GM19099 (cell line): ENCODE measurements around the gene SNCAIP.

Source experiments
- POLR2A ChIP-seq: IDR thresholded peaks from 3 replicates; pipeline ENCODE4 v1.6.1; 2011; ENCODE audit warnings: low read depth; ENCODE audit not compliant: insufficient read length; ENCODE audit errors: extremely low read depth

The SNCAIP gene

DNA sequence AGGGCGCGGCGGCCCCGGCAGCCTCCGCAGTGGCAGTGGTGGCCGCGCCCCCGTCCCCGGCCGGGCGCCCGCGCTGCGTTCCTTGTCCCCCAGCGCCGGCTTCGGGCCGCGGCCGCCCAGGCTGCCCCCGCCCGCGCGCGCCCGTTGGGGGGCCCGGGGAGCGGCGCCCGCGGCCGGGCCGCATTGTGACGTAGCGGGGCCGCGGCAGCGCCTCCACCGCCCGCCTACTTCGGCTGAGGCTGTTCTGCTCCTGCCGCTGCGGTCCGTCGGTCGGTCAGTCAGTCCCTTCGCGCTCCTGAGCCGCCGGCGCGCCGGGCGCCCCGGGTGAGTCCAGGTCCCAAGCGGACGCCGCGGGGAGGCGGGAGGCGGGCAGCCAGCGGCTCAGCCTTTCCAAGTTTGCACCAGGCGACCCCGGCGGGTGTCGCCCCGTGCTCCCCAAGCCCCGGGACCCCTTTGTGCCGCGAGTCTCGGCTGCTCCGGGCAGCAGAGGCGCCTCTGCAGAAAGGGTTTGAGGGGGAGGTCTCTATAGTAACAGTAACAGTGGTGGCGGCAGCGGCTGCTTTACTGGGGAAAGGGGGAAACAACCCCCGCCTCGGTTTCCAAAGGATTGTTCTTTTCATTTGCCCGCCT, at the start of gene SNCAIP:
SNCAIP (plus strand) TSS at position 277 of the 630 bp plus-strand sequence. CDS start 78,898 bp downstream, outside the sequence.
- TF ChIP-seq POLR2A, result no peak

GRCh38 chr5:122263352-122264030, 48.5 kb upstream of the SNCAIP start:
- TF ChIP-seq POLR2A, result no peak

DNA sequence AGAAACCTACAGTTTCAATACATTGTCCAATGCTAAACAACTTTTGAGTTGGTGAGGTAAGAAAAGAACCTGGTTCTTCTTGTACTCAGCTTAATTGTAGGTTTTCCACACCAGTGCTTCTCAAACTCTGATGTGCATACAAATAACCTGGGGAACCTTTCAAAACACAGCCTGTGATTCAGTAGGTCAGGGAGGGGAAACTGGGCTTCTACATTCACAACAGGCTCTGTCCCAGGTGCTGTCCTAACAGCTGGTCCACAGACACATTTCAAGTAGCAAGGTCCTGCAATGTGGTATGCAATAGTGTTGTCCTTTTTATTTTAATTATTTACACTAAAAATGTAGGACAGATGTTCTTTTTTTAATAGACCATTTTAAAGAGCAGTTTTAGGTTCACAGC, 47.4 kb upstream of the SNCAIP start:
- no peak for TF ChIP-seq POLR2A

DNA sequence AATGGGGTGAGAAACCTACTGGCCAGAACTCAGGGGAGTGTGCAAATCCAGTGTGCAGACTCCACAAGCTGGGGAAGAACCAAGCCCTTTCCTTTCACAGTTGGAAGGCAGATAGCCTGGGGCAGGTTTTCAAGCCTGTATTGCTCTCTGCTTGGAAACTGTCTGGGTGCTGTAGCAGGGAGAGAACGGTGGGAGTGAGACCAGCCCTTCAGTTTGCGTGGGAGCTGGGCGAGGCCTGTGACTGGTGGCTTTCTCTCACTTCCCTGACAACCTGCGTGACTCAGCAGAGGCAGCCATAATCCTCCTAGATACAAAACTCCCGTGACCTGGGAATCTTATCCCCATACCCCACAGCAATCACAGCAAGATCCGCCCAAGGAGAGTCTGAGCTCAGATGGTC, 44.9 kb upstream of the SNCAIP start:
- TF ChIP-seq POLR2A, result no peak

GRCh38 chr5:122273696-122274095, 38.3 kb upstream of the SNCAIP start:
- TF ChIP-seq POLR2A, result no peak

DNA sequence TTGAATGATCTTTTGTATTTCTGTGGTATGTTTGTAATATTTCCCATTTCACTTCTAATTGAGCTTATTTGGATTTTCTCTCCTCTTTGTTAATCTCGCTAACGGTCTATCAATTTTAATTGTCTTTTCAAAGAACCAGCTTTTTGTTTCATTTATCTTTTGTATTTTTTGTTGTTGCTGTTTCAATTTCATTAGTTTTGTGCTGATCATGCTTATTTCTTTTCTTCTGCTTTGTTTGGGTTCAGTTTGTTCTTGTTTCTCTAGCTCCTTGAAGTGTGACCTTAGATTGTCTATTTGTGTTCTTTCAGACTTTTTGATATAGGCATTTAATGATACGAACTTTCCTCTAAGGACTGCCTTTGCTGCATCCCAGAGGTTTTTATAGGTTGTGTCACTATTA, 28.4 kb upstream of the SNCAIP start:
- no peak for TF ChIP-seq POLR2A

GRCh38 chr5:122286541-122286940, 25.5 kb upstream of the SNCAIP start:
- TF ChIP-seq POLR2A, result no peak

DNA sequence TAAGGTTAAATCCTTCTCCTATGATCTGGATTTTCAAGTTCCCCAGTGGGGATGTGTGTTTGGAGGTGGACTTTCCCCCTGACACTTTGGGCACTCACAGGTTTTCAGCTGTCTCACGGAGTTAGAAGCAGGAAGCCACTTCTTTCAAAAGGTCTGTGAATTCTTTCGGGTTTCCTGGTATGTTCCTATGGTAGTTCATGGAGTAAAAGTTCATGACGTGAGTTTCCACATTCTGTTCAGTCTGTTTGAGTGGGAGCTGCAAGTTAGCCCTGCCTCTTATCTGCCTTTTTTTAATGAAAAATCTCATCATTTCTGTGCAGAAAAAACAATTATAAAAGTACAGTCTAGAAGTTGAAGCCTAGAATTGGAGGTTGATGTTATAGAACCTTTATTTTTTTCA, 24.9 kb upstream of the SNCAIP start:
- no peak for TF ChIP-seq POLR2A

DNA sequence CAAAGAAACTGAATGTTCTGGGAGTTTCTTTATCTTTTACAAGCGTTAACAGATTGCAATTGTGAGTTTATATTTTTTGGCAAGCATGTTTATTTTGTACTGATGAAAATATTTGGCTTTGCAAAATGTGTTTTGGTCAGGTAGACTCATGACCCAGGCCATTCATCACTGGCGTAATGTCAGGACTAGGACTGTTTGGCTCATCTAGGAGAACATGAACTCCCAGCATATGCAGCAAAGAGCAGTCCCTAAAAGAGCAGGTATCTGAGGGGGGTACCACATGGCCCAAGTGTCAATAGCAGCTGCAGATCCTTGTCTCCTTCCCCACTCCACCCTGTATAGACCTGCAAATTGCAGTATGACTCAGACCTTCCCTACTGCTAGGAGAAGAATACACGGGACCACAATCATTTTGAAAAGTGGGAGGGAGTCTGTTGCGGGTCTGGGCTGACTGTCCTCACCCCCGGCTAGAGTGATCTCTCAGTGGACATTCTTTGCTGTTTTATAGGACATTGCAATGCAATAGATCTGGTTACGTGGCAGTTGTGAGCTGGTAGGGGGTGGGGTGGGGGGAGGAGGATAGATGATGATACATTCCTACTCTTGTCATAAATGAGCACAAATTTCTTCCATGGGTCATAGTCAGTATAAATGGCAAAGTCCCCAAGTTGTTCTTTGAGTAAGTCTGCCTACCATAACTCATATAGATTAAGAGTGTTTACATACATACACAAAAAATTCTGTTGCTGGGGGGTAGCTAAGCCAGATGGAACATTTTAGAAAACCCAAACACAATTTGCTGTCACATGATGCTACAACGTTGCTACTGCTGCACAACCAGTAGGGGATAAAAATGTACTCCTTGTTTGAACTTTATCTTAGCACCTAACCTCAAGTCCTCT, 20.8 kb upstream of the SNCAIP start:
- TF ChIP-seq POLR2A, result no peak

DNA sequence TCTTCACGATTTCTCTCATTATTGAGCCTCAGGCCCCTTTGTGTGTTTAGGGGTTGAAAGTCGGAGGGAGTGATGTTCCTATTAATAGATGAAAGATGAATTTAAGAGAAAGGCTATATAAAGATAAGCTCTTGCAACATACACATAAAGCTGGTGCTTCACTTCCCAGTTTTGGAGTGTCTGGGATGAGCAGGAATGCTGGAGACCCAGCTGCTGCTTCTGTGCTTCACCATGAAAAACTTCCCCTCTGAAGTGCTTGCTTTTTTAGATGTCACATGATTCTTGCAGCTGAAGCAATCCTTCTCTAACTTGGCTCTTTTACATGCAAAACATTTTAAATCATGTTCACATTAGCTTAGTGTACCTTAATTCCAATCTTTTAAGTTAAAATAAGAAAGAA, 19.7 kb upstream of the SNCAIP start:
- no peak for TF ChIP-seq POLR2A

GRCh38 chr5:122295138-122295537, 16.9 kb upstream of the SNCAIP start:
- TF ChIP-seq POLR2A, result no peak

GRCh38 chr5:122296871-122297270, 15.2 kb upstream of the SNCAIP start:
- no peak for TF ChIP-seq POLR2A

GRCh38 chr5:122297587-122298298, 14.3 kb upstream of the SNCAIP start:
- TF ChIP-seq POLR2A, result no peak

DNA sequence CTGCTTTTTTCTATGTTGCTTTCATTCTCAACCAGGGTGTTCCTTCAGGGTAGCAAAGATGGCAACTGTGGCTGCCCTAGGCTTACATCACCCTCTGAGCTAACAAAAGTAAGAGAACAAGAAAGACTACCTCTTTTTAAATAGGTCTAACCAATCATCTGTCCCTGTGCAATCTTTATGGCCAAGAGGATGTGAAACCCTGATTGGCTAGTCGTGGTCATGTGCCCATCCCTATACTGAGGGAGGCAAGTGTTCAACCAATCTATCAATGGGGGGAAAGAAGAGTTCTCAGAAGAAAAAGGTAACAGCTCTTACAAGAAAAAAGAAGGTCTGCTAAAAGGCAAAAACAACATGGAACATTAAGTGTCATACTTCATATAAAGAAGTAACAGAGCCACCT, 11.7 kb upstream of the SNCAIP start:
- TF ChIP-seq POLR2A, result no peak

- no peak for TF ChIP-seq POLR2A
Observed at GRCh38 chr5:122301016-122301415, 11.0 kb upstream of the SNCAIP start.
